GM12878 (cell line): ENCODE data around the gene CAPN10. TPM values are rescaled to one million over a fixed set of nuclear protein-coding genes. Genes with fewer than 3 reads are reported as not detected.

Source experiments
- ASH2L ChIP-seq: fragments of 300-600, 200-600 bp; sonication (generic); IDR thresholded peaks from 2 replicates; pipeline ENCODE4 v1.6.1; 2017; ENCODE audit warnings: low read depth, mild to moderate bottlenecking, borderline replicate concordance
- BHLHE40 ChIP-seq, 2 experiments: fragments of 450-650 bp in 1 of 2; IDR thresholded peaks; 2 replicates each; pipeline ENCODE4 v1.6.1; 2011 to 2017; ENCODE audit warnings: low read depth in 2 of 2, borderline replicate concordance in 1 of 2, improper control_type of control experiment in 1 of 2, low read length in 1 of 2, mild to moderate bottlenecking in 1 of 2
- E4F1 ChIP-seq: fragments of 450-650 bp; IDR thresholded peaks from 2 replicates; pipeline ENCODE4 v1.6.1; 2018; ENCODE audit warnings: borderline replicate concordance, mild to moderate bottlenecking; ENCODE audit not compliant: partially characterized antibody
- FOS ChIP-seq: IDR thresholded peaks from 3 replicates; pipeline ENCODE4 v1.6.1; 2011; ENCODE audit warnings: borderline replicate concordance; ENCODE audit not compliant: insufficient read length; ENCODE audit errors: extremely low read depth
- IRF3 ChIP-seq: fragments of 450-650 bp; IDR thresholded peaks from 2 replicates; pipeline ENCODE4 v1.6.1; 2014; ENCODE audit warnings: mild to moderate bottlenecking
- KLF5 ChIP-seq: fragments of 450-650 bp; IDR thresholded peaks from 2 replicates; pipeline ENCODE4 v1.6.1; 2014; ENCODE audit warnings: mild to moderate bottlenecking; ENCODE audit not compliant: partially characterized antibody
- MYC ChIP-seq: IDR thresholded peaks from 2 replicates; pipeline ENCODE4 v1.6.1; 2011; ENCODE audit warnings: mild to moderate bottlenecking, low read length, moderate library complexity, inconsistent platforms; ENCODE audit not compliant: insufficient read depth, insufficient replicate concordance, insufficient read length, severe bottlenecking
- NR2F1 ChIP-seq: fragments of 450-650 bp; conservative IDR thresholded peaks from 2 replicates; pipeline ENCODE4 v1.6.1; 2017; ENCODE audit warnings: mild to moderate bottlenecking
- PML ChIP-seq: IDR thresholded peaks from 2 replicates; pipeline ENCODE4 v1.6.1; 2012; ENCODE audit warnings: low read length, inconsistent platforms
- POLR2A ChIP-seq: IDR thresholded peaks from 2 replicates; pipeline ENCODE4 v1.6.1; 2011; ENCODE audit warnings: low read depth, mild to moderate bottlenecking, low read length
- POLR2AphosphoS5 ChIP-seq: IDR thresholded peaks from 2 replicates; pipeline ENCODE4 v1.6.1; 2011; ENCODE audit warnings: mild to moderate bottlenecking, low read length, inconsistent platforms
- RAD21 ChIP-seq: IDR thresholded peaks from 2 replicates; pipeline ENCODE4 v1.6.1; 2011; ENCODE audit warnings: mild to moderate bottlenecking, low read depth, low read length, moderate library complexity; ENCODE audit not compliant: insufficient read depth
- RELA ChIP-seq: fragments of 450-650 bp; IDR thresholded peaks from 2 replicates; pipeline ENCODE4 v1.8.0; 2014; ENCODE audit warnings: borderline replicate concordance; ENCODE audit not compliant: partially characterized antibody
- SIX5 ChIP-seq: IDR thresholded peaks from 2 replicates; pipeline ENCODE4 v1.6.1; 2011; ENCODE audit warnings: mild to moderate bottlenecking, low read depth, low read length, moderate library complexity; ENCODE audit not compliant: severe bottlenecking
- SMARCA5 ChIP-seq: fragments of 450-650 bp; IDR thresholded peaks from 2 replicates; pipeline ENCODE4 v1.6.1; 2017; ENCODE audit warnings: mild to moderate bottlenecking
- SUPT20H ChIP-seq: IDR thresholded peaks from 2 replicates; pipeline ENCODE4 v1.6.1; 2011; ENCODE audit warnings: low read depth, mild to moderate bottlenecking, low read length, moderate library complexity, borderline replicate concordance; ENCODE audit not compliant: control insufficient read depth
- TAF1 ChIP-seq: IDR thresholded peaks from 2 replicates; pipeline ENCODE4 v1.6.1; 2011; ENCODE audit warnings: mild to moderate bottlenecking, low read depth, low read length, borderline replicate concordance
- YBX1 ChIP-seq: fragments of 450-650 bp; IDR thresholded peaks from 2 replicates; pipeline ENCODE4 v1.6.1; 2016; ENCODE audit warnings: antibody characterized with exemption
- ZNF217 ChIP-seq: fragments of 450-650 bp; IDR thresholded peaks from 2 replicates; pipeline ENCODE4 v1.6.1; 2017; ENCODE audit warnings: antibody characterized with exemption, mild to moderate bottlenecking
- ZNF622 ChIP-seq: fragments of 450-650 bp; IDR thresholded peaks from 2 replicates; pipeline ENCODE4 v1.6.1; 2017; ENCODE audit warnings: mild to moderate bottlenecking, inconsistent platforms
- ZSCAN29 ChIP-seq: fragments of 450-650 bp; IDR thresholded peaks from 2 replicates; pipeline ENCODE4 v1.6.1; 2017; ENCODE audit warnings: mild to moderate bottlenecking, moderate library complexity
- polyA plus RNA-seq, 11 experiments: library from polyadenylated mRNA; depleted of rRNA in 4 of 11; unstranded in 6 of 11; stranded (reverse) in 5 of 11; fragments of >200 nt; fragmentation: Nextera tagmentation in 4 of 11; fragmentation: Illumina TruSeq in 1 of 11; extraction: Ambion mirVana in 4 of 11; extraction: Trizol in 1 of 11; gene quantifications; 1 replicate in 1 of 11; 2 replicates in 10 of 11; pipeline versions ENCODE4 v1.2.1 to v1.2.3, GENCODE V29; 2011 to 2016; ENCODE audit warnings: inconsistent platforms in 2 of 11, missing spikeins in 2 of 11, low read depth in 1 of 11
- total RNA-seq, 4 experiments: library from RNA; depleted of rRNA in 3 of 4; stranded (reverse); fragments of >200 nt in 3 of 4; fragmentation: Illumina TruSeq in 1 of 4; extraction: Trizol in 1 of 4; gene quantifications; 2 replicates each; pipeline versions ENCODE4 v1.2.1 to v1.2.3, GENCODE V29; 2013 to 2021
- TF ChIP-seq, protein P1 (sequence below): fragments of 450-650 bp; IDR thresholded peaks from 2 replicates; pipeline ENCODE4 v1.6.1; 2017; ENCODE audit warnings: borderline replicate concordance
- TF ChIP-seq, protein P2 (sequence below): fragments of 450-650 bp; IDR thresholded peaks from 2 replicates; pipeline ENCODE4 v1.6.1; 2017; ENCODE audit warnings: mild to moderate bottlenecking, low read depth, inconsistent platforms; ENCODE audit not compliant: poor library complexity, severe bottlenecking

Gene CAPN10
- total and polyA plus RNA-seq, 10 of the 15 experiments (the other 5 are each of a cell fraction or from before 2014, with no cell fraction given): 0.37 to 40.6 (median 17.5) TPM

GRCh38 chr2:240560084-240560479 is 26.5 kb upstream of the CAPN10 start, which contains the start of gene DUSP28 (continued):
- no peak for TF ChIP-seq SUPT20H
- TF ChIP-seq TAF1: peak; percentile 76; the same call in 1 of the 2 replicates
- peak; percentile 42 for TF ChIP-seq POLR2AphosphoS5
- TF ChIP-seq ASH2L: no peak; the same call in 1 of the 2 replicates
- TF ChIP-seq, protein P1, sequence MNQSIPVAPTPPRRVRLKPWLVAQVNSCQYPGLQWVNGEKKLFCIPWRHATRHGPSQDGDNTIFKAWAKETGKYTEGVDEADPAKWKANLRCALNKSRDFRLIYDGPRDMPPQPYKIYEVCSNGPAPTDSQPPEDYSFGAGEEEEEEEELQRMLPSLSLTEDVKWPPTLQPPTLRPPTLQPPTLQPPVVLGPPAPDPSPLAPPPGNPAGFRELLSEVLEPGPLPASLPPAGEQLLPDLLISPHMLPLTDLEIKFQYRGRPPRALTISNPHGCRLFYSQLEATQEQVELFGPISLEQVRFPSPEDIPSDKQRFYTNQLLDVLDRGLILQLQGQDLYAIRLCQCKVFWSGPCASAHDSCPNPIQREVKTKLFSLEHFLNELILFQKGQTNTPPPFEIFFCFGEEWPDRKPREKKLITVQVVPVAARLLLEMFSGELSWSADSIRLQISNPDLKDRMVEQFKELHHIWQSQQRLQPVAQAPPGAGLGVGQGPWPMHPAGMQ: no peak
- no peak for TF ChIP-seq RAD21
- TF ChIP-seq YBX1: no peak
- no peak for TF ChIP-seq ZSCAN29
- no peak for TF ChIP-seq ZNF622
- peak; percentile 93 to 96 for TF ChIP-seq BHLHE40 (IDR thresholded peaks at IDR 0.05; ENCODE audit: borderline replicate concordance in 1 of 2, low read depth in 2 of 2, low read length in 1 of 2)
- TF ChIP-seq POLR2A: no peak
- no peak for TF ChIP-seq PML
- TF ChIP-seq E4F1: no peak
- no peak for TF ChIP-seq KLF5
- no peak for TF ChIP-seq SMARCA5
- no peak for TF ChIP-seq FOS
- peak; percentile 94 for TF ChIP-seq MYC
- TF ChIP-seq SIX5: no peak
- TF ChIP-seq NR2F1: no peak
- no peak for TF ChIP-seq IRF3
- peak; percentile 70 for TF ChIP-seq RELA
- TF ChIP-seq, protein P2, sequence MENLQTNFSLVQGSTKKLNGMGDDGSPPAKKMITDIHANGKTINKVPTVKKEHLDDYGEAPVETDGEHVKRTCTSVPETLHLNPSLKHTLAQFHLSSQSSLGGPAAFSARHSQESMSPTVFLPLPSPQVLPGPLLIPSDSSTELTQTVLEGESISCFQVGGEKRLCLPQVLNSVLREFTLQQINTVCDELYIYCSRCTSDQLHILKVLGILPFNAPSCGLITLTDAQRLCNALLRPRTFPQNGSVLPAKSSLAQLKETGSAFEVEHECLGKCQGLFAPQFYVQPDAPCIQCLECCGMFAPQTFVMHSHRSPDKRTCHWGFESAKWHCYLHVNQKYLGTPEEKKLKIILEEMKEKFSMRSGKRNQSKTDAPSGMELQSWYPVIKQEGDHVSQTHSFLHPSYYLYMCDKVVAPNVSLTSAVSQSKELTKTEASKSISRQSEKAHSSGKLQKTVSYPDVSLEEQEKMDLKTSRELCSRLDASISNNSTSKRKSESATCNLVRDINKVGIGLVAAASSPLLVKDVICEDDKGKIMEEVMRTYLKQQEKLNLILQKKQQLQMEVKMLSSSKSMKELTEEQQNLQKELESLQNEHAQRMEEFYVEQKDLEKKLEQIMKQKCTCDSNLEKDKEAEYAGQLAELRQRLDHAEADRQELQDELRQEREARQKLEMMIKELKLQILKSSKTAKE: no peak
- TF ChIP-seq ZNF217: no peak
